NCI-H2171 (cell line): ENCODE measurements around the gene IL19.
"Not testable (repeated sequence)": the region's sequence is repeated elsewhere in the genome, so short reads cannot be mapped to it uniquely, and the experiment has no call there.

ENCODE experiments used
- DNase-seq: peaks from one replicate; lab custom pipeline; 2025; lab: John Stamatoyannopoulos, UW

IL19 gene

DNA sequence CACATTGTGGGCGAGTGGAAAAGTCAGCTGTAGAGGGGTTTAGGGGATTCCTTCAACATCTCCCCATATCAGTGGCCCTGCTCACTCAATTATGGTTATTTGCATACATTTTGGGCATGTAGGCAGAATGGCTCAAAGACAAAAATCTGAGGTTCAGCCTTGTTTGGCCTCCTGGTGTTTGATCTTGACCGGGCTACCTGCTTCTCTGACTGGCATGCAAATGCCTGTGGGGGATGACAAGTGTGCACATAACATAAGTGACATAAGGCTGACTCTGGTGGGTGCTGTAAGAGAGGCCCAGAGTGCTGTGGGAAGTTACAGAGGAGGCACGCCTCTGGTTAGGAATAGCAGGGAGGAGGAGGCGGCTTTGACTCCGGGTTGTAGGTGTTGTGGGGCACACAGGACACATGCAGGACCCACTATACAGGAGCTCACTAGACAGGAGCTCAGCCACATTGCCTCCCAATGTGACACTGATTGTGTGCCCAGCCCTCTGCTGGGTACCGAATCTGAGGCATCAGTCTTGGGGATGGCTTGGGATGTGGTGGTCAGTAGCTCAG lies 29.4 kb upstream of the IL19 start:
- no peak for DNase-seq

DNA sequence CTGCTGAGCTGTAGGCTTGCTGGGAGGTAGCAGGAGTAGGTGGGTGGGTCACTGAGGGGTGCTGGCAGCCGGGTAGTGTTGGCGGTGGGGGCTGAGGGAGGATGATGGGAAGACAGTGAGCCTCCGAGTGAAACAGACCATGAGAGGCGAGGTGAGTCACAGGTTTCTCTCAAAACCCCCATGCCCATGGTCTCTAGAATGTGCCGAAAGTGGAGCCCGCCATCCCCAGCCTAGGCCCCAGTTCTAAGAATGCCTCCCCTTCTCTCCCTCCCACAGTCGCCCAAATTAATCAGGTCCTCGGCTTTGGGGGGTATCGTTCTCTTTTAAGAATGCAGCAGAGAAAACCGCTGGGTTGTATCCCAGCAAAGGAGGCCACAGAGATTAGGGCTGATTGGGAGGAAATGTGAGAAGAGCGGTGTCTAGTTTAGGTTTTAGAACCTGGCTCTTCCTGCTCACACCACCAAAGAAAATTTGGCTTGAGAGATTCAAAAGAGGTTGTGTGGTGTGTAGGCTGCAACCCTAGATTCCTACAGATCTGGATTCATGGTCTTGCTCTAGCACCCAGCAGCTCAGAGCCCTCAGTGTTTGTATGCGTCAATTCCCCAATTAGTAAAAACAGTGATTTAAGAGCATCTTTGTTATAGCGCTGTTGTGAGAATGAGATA lies 27.7 kb upstream of the IL19 start:
- DNase-seq, result no peak

DNA sequence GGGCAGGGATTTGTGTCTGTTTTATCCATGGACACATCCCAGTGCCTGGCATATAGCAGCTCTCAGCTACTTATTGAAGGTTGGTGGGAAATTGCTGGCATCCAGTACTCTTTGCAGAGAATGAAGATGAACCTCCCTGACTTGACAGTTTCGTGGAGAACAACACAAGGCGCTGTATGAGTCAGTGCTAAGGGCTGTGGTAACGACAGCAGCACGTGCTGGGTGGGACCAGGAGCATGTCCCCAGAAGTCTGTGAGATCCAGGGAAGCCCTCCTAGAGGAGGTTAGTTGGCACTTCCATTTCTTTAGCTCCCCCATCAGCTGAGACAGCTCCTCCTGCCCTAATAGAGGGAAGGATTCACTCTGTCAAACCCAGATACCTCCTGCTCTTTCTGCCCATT lies 25.9 kb upstream of the IL19 start:
- DNase-seq, result no peak

DNA sequence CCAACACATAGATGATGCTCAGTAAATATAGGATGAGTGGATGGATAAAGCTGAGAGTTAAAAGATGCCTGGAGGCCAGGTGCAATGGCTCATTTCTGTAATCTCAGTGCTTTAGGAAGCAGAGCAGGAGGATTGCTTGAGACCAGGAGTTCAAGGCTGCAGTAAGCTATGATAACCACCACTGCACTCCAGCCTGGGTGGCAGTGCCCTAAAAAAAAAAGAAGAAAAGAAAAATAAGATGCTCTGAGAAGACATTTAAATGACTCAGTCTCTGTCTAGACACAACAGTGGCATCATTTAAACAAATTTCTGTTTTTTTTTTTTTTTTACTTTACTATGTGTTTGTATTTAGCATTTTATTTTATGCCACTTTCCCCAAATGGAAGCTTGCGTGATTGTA lies 25.3 kb upstream of the IL19 start:
- no peak for DNase-seq

DNA sequence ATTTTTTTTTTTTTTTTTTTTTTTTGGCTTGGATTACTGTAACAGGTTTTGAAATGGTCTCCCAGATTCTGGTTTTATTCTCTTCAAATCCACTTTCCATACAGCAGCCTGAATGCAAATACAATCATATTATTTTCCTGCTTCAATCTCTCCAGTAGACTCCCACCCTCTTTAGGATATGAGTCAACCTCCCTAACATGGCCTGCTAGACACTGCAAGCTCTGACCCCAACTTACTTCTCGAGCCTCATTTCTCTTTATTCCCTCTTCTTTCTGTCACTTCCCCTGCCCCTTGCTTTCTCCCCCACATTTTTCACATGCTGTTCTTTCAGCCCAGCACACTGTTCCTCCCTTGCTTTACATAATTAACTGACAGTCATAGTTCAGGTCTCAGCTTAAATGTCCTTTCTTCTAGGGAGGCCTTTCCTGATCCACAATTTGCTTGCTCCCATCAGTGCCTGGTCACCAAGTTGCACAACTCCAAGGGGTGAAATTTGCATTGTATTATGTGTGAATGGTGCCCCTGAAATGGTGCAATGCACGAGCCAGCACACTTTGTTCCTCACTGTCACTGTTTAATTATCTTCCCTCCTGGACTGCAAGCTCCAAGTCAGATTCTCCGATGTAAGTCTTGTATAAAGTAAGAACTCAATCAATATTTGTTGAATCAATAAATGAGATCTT lies 22.1 kb upstream of the IL19 start:
- no peak for DNase-seq

DNA sequence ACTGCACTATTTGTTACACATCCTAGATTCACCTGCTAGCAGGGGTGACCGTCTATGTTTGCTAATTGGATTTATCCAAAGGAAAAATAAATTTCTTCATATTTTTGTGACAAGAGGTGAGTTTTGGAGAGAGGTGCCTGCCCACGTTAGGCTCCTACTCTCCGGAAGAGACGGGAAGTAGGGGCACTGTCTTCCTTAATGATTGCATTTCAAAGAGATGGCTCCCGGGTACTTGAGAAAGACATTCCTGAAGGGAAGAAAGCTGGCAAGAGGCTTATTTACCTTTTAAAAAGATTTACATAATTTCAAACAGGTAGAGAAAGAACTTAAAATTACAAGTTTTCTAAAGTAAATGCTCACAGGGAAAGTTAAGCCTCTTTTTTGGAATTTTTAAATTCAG lies 18.7 kb upstream of the IL19 start:
- DNase-seq, result no peak

DNA sequence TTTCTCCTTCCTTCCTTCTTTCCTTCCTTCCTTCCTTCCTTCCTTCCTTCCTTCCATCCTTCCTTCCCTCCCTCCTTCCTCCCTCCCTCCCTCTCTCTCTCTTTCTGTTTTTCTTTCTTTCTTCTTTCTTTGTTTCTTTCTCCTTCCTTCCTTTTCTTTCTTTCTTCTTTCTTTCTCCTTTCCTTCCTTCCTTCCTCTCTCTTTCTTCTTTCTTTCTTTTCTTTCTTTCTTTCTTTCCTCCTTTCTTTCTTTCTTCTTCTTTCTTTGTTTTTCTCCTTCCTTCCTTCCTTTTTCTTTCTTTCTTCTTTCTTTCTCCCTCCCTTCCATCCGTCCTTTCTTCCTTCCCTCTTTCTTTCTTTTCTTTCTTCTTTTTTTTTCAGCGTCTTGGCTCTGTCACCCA lies 18.1 kb upstream of the IL19 start:
- no peak for DNase-seq

DNA sequence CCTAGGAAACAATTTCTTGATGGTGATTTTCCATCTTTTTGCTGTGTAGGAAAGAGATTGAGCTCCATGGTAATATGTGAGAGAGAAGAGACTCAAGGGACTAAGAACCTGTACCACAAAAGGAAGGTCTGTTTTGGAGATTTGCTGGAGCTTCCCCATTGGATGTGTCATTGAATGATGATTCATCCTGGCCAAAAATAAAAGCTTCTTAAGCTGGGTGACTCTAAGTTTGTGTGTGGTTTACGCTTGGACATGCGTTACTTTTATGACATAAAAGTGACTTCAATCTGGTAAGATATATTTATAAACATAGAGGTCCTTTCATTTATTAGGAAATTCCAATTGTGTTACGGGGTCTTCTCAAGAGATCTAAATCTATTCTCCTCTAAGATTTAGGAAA lies 17.4 kb upstream of the IL19 start:
- DNase-seq, result no peak

DNA sequence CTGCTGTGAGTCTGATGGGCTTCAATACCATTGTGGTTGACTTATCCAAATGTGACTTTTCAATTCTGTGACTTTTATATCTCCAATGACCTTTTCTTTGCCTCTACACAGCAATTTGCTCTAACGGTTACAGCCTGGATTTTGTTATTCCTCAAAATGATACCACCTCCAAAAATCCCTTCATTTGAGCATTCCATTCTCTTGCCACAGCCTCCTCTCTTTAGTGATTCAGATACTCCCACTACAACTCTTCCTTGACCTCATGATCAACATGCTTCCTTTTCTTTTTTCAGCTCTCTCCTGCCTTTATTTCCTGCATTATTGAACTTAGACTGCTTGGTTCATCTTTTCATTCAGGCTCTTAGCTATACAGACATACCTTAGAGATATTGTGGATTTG lies 16.6 kb upstream of the IL19 start:
- no peak for DNase-seq

DNA sequence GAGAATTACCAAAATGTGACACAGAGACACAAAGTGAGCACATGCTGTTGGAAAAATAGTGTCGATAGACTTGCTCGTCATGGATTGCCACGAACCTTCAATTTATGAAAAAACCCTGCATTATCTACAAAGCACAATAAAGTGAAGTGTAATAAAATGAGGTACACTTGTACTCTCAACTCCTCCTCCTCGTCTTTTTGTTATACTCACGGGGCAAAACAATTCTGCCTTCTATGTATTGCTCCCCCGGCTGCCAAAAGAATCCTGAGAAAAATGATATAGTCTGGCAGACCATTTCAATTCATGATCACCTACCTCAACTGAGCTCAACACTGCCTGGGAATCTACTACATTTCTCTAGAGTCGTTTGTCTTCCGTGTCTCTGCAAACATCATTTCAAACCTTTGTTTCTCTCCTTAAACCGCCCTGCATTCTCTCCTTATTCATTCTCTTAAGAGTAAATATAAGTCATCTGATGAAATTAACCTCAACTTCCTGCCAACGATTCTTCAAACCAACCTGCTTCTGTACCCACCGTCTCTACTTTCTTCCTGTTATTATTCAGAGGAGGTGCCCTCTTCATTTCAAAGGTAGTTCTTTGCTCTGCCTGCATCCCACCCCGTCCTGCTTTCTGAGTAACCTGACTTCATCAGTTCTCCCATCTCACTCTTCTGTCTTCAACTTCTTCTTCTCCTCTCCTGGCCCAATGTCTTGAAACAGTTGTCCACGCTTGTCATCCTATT lies 12.9 kb upstream of the IL19 start:
- DNase-seq, result no peak

DNA sequence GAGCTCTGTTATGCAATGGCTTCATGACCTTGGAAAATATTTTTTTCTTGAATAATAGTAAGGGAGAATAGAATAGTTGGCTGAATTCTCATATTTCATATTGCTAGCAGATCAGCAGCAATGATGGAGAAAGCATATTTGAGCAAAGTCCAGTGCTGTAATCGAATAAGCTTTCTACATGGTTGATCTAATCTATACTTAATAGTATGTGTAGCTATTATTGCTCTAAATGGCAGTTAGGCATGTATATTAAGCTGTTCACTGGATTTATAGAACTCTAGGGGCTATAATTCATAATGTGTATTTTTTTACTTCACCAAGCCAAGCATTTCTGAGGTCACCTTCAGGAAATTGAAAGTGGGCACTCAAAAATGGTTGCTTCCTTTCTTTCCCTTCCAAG lies 10.0 kb upstream of the IL19 start:
- no peak for DNase-seq

DNA sequence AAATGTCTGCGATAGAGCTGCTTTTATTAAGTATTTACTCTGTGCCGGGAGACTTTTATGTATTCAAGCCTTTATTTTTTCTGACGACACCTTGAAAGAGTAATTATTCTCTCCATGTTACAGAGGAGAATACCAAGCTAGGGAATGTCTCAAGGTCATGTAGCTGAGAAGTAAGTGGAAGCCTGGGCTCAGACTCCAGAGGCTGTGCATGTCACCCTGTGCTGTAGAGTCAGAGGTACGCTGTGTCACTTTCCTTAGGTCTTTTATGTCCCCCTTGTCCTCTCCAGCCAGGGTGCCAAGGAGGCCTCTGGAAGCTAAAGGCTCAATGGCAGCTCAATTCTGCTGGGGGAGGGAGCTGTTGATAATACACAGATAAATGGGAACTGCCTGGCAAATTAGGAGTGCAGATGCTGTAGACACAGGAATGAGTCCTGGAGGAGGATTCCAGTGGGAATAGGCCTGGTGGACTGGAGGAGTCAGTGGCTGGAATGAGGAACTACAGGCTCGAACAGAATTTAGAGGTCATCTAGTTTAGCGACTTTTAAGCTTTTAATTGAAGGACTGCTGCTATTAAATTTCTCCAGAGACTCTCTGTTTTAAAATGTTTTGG lies 9.3 kb upstream of the IL19 start:
- DNase-seq, result no peak

DNA sequence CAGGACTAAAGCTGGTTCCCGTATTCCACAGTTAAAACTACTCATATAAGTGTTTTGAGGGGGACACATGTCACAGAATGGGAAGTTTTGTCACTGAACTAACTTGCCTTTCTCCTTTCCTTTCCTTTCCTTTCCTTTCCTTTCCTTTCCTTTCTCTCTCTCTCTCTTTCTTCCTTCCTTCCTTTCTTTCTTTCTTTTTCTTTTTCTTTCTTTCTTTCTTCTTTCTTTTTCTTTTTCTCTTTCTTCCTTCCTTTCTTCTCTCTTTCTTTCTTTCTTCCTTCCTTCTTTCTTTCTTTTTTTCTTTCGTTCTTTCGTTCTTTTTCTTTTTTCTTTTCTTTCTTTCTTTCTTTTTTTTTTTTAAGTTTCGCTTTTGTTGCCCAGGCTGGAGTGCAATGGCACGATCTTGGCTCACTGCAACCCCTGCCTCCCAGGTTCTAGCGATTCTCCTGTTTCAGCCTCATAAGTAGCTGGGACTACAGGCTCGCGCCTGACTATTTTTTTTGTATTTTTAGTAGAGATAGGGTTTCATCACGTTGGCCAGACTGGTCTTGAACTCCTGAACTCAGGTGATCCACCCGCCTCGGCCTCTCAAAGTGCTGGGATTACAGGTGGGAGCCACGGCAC lies 7.7 kb upstream of the IL19 start:
- DNase-seq, result not testable (repeated sequence)

DNA sequence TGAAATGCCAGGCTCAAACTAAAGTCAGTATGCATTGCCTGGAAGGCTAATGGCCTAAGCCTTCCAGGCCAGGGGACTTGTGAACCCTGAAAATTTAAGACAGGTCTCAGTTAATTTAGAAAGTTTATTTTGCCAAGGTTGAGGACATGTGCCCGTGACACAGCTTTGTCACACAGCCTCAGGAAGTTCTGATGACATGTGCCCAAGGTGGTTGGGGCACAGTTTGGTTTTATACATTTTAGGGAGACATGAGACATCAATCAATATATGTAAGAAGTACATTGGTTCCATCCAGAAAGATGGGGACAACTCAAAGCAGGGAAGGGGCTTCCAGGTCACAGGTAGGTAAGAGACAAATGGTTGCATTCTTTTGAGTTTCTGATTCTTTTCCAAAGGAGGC lies 4.8 kb upstream of the IL19 start:
- not testable (repeated sequence) for DNase-seq

DNA sequence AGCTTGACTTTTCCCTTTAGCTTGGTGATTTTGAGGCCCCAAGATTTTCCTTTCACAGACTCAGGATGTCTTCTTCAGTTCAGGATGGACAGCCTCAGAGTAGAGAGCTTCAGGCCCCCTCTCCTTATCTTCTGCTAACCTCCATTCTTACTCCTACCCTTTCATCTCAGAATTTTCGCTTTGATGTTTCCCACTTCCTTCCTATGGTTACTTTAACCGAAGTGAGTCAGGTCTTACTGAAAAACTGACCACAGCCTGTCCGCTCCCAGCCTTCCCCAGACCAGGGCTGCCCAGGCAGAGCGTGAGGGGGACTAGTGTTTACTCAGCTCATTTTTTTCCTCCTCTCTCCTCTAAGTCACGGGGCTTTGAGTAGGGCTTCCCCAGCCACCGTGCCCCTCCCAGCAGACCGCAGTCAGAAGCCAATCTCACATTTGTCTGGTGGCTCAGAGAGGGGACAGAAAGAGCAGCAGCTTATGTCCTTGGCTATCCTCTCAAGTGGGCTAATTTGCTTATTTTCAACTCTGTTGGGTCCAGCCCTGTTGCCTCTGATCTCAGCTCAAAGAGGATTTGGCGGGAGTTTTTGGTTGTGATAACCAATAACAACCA lies 4.2 kb upstream of the IL19 start:
- no peak for DNase-seq

DNA sequence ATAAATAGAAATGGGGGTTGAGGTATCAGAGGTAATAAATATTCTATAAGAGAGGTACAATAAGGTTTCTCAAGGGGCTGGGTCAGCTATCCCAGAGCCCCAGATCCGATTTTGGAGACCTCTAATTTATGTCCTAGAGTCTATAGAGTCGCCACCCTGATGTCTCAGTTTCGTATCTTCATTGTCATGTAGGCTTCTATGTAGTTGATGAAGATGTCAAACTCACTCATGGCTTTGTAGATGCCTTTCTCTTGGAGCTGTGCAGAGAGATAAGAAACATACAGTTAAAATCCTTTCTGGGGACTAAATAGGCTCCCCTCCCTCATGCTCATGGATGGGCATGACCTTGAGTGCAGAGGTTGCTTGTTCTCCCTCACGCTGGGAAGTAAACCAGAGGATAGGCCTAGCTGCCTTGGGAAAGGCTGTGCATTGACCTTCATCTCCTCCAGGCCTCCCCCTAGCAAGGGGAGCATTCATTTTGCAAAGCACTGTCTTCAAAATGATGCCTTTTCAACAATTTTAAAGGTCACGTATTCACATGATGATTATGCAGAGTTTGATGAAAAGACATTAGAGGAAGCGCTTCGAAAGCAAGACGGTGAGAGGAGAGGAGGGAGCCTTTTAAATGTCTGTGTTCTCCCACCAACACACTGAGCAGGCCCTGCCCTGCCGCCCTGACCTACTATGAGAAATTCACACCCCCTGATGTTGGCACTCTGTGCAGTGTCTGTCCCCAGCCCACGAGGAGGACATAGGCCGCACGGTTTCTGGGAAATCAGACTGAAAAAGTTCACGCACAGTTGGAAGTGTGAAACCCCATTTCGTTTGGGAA lies 1.9 kb upstream of the IL19 start:
- DNase-seq, result no peak

DNA sequence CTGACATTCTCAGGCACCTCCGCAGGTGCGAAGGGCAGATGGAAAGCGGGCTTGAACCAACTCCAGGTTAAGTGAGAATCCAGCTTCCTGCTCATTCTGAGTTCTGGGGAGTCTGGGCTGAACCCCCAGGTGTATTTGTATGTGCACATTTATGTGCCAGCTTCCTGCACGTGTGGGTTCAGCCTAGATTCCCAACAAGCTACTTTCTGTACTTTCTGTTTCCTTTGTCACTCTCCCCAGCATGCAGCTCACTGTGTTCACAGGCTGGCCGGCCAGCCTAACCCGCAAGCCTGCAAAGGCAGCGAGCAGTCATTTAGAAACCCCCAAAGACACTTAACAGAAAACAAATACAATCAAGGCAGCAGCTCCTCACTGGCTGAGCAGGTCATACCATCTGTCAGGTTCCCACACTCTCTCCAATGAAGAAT lies 1.3 kb upstream of the IL19 start:
- DNase-seq, result no peak

DNA sequence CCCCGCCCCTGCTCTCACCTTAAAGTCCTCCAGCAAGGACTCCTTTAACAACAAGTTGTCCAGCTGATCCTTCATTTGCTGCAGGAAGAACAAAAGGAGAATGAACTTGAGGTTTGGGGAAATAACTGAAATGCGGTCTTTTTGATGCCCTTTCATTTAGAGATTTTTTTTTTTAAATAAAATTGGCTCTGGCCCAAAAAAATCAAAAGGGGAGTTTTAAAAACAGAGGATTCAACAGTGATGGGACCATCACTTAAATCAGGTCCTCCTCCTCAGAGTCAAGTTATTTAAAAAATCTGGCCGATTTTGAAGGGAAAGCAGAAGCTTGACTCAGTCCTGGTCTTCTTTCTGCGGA lies 742 bp downstream of the IL19 start:
- no peak for DNase-seq

DNA sequence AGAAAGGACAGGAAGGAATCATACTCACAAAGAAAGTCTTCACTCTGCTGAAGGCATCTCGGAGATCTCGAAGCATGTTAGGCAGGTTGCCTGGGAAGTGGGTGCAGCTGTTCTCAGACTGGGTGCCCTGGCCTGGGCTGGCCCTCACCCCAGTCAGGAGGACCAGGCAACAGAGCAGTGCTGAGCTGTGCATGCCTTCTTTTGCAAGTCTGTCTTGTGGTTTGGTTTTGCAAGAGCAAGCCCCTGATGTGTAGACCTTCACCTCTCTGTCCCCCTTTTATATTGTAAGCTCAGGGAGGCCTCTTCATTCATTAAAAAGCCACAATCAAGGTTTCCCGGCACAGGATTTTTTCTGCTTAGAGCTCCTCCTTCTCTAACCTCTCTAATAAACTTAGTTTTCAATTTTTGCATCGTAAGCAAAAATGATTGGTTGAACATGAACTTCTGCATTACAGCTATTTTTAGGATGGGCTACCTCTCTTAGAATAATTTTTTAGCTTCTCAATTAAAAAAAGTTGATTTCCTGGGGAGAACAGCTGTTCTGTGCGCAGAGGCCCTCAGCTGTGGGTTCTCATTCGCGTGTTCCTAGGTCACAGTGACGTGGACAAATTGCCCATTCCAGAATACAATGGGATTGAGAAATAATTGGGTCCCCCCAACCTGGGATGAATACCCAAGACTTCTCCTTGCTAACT lies 1.8 kb downstream of the IL19 start, which contains the start of gene IL10:
Gene IL10 (minus strand): TSS at position 252 of the 695 bp plus-strand sequence. CDS start 59 bp downstream, at position 193.
- DNase-seq, result no peak

DNA sequence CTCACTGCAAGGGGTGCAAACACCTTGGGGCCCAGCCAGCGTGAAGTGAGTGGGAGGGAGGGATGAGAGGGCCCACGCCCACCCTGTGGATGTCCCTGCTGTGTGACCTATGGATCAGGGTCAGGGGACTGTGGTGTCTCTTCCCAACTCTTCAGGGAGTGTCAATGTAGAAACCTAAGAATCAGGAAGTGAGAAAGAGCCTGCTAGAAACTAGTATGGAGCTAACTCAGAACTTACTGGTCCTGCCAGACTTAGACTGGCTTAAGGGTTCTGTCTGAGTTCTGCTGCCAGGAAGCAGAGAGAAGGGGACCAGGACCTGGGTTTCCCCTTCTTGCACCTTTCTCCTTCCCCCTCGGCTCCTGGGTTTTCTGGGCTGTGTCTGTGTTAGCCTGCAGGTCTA lies 3.5 kb downstream of the IL19 start:
- no peak for DNase-seq
